GM12875 (cell line): ENCODE measurements around the gene SLC35B2.

Experiments
- H3K4me3 ChIP-seq: one replicate; pipeline ENCODE4 v1.5.1; 2011; ENCODE audit warnings: low read depth, low read length, control low read depth
- CTCF ChIP-seq: IDR thresholded peaks from 2 replicates; pipeline ENCODE4 v1.5.1; 2011; ENCODE audit warnings: low read depth, mild to moderate bottlenecking, control low read depth, inconsistent platforms, low read length, moderate library complexity, borderline replicate concordance; ENCODE audit not compliant: insufficient read depth

Gene SLC35B2

GRCh38 chr6:44261581-44261980, 4.3 kb upstream of the SLC35B2 start:
- peak overlapping the region; percentile 77 for H3K4me3 ChIP-seq
- TF ChIP-seq CTCF, result no peak

GRCh38 chr6:44260451-44261297, 3.3 kb upstream of the SLC35B2 start:
- H3K4me3 ChIP-seq, result peak overlapping the region; percentile 22

GRCh38 chr6:44260011-44260410, 2.7 kb upstream of the SLC35B2 start:
- H3K4me3 ChIP-seq, result no peak overlapping the region
- no peak for TF ChIP-seq CTCF

More at GRCh38 chr6:44260451-44261297, 3.3 kb upstream of the SLC35B2 start:
- no peak for TF ChIP-seq CTCF

- H3K4me3 ChIP-seq, result no peak overlapping the region
- no peak for TF ChIP-seq CTCF
Measured at GRCh38 chr6:44258921-44259320, 1.6 kb upstream of the SLC35B2 start.

GRCh38 chr6:44258325-44258863, 1.1 kb upstream of the SLC35B2 start:
- H3K4me3 ChIP-seq, result no peak overlapping the region
- TF ChIP-seq CTCF, result no peak

- TF ChIP-seq CTCF, result no peak
- peak overlapping the region; percentile 23 for H3K4me3 ChIP-seq
Measured at GRCh38 chr6:44257753-44258324, 511 bp upstream of the SLC35B2 start.

GRCh38 chr6:44256775-44257024, 628 bp downstream of the SLC35B2 start:
- no peak for TF ChIP-seq CTCF
- H3K4me3 ChIP-seq, result peak overlapping the region; percentile 72
